HG03175 (cell line): ENCODE data around the gene RAPGEF6.
"Not testable (repeated sequence)": the region's sequence is repeated elsewhere in the genome, so short reads cannot be mapped to it uniquely, and the experiment has no call there.

Experiments
- ATAC-seq: cut with Tn5 transposase; IDR thresholded peaks from one replicate; pipeline ENCODE4 v1.9.1; 2021; ENCODE audit warnings: mild to moderate bottlenecking, moderate library complexity; ENCODE audit not compliant: unreplicated experiment

The RAPGEF6 gene

DNA sequence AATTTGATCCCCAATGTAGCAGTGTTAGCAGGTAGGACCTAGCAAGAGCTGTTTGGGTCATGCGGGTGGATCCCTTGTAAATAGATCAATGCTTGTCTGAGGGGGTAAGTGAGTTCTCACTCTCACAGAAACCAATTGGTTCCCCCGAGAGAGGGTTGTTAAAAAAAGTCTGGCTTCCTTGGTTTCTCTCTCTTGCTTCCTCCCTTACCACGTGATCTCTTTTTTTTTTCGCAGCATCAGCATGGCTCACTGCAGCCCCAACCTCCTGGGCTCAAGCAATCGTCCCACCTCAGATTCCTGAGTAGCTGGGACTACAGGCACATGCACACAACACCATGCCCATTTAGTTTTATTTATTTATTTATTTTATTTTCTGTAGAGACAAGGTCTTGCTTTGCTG lies 26.4 kb downstream of the RAPGEF6 start:
- no peak for ATAC-seq

DNA sequence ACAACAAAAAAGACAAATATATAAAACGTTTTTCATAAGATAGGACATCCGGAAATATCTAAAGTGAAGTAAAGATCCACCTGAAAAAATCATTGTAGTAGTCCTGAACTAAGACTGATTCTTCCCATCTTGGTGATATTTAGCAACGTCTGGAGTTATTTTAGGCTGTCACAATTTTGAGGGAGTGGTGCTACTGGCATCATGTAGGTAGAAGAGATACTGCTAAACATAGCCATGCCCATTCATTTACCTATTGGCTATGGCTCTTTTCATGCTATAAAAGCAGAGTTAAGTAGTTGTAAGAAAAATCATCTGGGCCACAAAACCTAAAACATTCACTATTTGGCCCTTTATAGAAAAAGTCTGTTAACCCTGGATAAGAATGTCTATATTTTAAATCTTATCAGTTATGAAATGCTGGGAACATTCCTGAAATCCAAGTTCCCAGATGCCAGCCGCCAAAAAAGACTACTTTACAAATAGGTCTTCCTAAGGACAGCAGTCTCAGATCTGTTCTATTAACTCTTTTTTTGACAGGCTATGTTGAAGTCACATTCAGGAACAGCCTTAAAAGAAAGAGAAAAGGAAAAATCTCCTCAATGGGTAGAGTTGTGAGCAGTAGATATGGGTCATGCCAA lies 27.0 kb downstream of the RAPGEF6 start:
- ATAC-seq, result no peak

DNA sequence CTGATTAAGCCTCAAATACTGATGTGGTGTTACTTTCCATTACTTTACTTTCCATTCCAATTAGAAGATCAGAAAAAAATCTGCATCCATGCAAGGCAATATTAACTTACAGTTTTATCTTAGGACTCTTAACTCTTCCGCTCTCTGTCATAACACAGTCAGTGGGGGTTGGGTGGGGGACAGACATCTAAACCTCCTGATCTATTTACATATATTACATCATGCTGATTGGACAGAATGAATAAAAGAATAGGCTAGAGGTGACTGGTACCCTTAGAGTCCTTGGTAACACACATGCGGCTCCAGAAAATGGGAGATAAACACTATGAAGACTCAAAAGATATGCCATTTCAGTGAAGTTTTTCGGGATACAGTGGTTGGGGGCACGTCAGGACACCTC lies 27.6 kb downstream of the RAPGEF6 start:
- ATAC-seq, result no peak

DNA sequence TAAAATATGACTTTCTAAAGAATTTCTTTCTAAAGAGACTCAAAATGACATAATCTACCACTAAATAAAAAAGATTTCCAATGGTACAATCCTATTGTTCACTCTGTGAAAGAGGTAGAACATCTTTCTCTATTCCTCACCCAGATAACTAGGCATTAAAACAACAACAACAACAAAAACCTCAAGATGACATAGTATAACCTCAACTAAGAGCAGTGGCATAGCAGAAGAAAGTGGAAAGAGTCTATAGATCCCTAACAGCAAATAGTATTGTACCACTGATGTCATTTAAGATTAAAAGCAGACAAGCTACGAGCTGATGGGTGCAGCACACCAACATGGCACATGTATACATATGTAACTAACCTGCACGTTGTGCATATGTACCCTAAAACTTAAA lies 29.9 kb downstream of the RAPGEF6 start:
- ATAC-seq, result no peak

DNA sequence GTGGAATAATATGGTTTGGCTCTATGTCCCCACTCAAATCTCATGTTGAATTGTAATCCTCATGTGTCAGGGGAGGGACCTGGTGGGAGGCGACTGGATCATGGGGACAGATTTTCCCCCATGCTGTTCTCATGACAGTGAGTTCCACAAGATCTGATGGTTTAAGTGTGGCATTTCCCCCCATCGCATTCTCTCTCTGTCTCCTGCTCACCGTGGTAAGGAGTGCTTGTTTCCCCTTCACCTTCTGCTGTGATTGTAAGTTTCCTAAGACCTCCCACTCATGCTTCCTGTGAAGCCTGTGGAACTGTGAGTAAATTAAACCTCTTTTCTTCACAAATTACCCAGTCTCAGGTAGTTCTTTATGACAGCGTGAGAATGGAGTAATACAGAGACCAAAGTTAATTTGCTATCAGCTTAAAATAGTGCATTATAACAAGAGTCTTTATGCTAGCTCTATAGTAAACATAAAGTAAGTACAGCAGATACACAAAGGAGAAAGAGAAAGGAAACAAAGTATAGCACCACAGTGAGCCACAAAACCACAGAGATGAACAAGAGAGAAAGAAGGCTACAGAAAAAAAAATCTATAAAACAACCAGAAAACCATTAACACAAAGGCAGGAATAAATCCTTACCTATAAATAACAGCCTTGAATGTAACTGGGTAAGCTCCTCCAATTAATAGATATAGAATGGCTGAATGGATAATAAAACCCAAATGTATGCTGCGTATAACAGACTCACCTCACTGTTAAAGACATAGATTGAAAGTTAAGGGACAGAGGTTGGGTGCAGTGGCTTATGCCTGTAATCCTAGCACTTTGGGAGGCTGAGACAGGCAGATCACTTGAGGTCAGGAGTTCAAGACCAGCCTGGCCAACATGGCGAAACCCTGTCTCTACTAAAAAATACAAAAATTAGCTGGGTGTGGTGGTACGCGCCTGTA lies 39.7 kb downstream of the RAPGEF6 start:
- ATAC-seq, result peak; percentile 79

DNA sequence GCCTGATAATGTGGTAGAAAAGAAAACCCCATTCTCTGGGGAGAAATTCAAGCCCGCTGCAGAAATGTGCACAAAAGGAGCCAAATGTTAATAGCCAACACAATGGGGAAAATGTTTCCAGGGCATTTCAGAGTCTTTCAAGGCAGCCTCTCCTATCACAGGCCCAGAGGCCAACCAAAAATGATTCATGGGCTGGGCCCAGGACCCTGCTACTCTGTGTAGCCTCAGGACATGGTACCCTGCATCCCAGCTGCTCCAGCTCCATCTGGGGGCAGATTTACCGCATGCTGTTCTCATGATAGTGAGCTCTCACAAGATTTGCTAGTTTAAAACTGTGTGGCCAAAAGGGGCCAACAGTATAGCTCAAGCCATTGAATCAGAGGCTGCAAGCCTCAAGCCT lies 41.1 kb downstream of the RAPGEF6 start:
- no peak for ATAC-seq

DNA sequence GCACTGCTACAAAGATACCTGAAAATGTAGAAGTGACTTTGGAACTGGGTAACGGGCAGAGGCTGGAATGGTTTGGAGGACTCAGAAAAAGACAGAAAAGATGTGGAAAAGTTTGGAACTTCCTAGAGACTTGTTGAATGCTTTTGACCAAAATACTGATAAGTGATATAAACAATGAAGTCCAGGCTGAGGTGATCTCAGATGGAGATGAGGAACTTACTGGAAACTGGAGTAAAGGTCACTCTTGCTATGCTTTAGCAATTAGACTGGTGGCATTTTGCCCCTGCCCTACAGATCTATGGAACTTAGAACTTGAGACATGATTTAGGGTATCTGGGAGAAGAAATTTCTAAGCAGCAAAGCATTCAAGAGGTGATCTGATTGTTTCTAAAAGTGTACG lies 41.6 kb downstream of the RAPGEF6 start:
- not testable (repeated sequence) for ATAC-seq

DNA sequence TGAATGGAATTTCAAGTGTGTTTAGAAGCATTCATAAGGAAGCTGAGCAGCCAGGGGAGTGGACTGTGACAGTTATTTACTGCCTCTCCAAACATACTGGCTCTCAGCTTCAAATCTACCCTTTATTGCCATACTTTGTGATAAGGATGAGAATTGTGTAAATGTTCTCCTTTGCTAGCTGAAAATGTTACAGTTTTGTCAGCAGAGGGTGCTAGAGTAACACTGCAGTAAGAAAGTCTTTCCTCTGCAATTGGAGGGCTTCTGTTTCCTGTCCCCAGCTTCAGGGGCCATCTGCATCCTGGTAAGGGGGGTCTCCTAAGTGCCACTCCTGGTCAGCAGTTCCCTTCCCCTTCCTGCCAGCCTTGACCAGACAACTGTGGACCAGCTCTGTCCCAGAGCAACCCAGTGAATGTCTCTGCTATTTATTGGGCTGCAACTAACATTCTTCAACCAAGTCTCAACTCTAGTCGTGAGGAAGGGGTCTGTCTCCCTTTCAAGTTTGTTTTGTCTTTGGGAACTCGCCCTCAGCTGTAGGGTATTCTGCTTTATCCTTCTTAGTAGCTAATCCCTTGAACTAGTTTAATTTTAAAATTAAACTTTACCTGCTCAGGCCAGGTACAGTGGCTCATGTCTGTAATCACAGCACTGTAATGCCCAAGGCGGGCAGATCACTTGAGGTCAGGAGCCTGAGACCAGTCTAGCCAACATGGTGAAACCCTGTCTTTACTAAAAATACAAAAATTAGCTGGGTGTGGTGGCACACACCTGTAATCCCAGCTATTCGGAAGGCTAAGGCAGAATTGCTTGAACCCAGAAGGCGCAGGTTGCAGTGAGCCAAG lies 45.3 kb downstream of the RAPGEF6 start:
- ATAC-seq, result peak; percentile 75

DNA sequence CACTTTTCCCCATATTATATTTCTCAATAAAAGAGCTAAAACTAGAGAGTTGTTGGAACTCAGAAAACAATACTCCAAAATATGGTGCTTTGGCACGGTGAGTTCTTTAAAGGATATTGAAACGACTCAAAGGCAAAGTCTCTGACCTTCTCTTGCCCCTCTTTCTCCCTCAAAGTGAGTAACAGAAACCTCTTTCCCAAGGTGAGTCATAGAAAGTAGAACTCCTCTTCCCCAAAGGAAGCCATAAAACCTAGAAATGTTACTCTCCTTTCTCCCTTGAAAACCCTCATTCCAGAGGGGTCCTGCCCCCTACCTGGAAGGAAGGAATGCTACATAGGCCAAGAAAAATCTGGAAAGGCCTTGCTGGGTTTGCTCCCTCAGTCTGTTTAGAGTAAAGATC lies 47.5 kb downstream of the RAPGEF6 start:
- ATAC-seq, result no peak

DNA sequence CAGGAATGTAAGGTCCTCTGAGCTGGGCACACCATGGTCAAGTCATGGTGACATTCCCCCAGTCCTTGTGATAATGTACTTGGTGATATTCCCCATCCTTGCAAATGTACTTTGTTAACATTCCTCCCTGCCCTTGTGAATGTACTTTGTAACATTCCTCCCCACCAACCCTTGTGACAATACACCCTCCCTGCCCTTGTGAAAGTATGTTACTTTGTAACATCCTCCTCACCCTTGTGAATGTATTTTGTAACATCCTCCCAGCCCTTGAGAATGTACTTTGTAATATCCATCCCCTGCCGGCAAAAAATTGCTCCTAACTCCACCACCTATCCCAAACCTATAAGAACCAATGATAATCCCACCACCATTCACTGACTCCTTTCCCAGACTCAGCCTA lies 53.3 kb downstream of the RAPGEF6 start:
- ATAC-seq, result no peak

DNA sequence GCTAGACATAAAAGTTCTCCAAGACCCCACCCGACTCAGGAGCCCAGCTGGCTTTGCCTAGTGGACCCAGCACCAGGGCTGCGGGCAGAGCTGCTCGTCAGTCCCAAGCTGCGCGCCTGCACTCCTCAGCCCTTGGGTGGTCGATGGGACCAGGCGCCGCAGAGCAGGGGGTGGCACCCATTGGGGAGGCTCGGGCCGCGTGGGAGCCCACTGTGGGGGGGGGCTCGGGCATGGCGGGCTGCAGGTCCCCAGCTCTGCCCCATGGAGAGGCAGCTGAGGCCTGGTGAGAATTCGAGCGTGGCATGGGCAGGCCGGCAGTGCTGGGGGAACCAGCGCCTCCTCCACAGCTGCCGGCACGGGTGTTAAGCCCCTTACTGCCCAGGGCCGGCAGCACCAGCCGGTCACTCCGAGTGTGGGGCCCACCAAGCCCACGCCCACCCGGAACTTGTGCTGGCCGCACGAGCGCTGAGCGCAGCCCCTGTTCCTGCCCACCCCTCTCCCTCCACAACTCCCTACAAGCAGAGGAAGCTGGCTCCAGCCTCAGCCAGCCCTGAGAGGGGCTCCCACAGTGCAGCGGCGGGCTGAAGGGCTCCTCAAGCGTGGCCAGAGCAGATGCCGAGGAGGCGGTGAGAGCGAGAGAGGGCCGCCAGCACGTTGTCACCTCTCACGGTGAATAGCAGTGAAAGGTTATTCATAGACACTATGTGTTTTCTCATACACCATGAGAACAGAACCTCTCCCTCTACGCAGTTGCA lies 54.9 kb downstream of the RAPGEF6 start:
- ATAC-seq, result no peak

DNA sequence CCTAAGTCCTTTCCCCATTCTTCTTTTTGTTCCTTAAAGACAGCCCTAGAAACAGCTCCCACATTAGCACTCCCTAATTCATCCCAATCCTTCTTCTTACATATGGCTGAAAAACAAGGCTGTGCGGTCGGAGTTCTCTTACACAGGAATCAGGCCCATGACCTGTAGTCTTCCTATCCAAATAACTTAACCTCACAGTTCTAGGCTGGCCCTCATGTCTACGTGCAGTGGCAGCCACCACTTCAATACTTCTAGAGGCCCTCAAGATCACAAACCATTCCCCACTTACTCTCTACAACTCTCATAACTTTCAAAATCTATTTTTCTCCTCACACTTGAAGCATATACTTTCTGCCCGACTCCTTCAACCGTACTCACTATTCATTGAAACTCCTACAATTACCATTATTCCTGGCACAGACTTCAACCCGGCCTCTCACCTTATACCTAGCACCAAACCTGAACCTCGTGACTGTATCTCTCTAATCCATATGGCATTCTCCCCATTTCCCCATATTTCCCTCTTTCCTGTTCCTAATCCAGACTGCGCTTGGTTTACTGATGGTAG lies 59.3 kb downstream of the RAPGEF6 start:
- no peak for ATAC-seq

DNA sequence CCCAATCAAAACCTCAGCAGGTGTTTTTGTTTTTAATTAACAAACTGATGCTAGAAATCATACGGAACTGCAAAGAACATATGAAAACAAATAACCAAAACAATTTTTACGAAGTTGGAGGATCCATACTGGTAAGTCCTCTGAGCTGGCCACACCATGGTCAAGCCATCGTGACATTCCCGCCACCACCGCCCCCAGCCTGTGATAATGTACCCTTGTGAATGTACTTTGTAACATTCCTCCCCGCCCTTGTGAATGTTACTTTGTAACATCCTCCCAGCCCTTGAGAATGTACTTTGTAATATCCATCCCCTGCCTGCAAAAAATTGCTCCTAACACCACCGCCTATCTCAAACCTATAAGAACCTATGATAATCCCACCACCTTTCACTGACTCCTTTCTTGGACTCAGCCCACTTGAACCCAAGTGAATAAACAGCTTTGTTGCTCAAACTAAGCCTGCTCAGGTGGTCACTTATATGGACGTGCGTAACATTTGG lies 63.3 kb downstream of the RAPGEF6 start:
- no peak for ATAC-seq

DNA sequence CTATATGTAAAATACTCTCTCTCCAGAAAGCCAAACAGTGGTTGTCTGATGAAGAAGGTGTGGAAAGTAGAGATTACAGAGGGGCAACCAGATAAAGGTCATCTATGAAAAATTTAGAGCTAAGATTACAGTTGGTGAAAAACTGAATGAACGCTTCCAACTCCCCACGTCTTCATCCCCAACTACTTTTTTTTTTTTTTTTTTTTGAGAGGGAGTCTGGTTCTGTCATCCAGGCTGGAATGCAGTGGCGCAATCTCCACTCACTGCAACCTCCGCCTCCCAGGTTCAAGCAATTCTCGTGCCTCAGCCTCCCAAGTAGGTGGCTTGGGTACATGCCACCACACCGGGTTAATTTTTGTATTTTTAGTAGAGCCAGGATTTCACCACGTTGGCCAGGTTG lies 64.3 kb downstream of the RAPGEF6 start:
- ATAC-seq, result no peak

DNA sequence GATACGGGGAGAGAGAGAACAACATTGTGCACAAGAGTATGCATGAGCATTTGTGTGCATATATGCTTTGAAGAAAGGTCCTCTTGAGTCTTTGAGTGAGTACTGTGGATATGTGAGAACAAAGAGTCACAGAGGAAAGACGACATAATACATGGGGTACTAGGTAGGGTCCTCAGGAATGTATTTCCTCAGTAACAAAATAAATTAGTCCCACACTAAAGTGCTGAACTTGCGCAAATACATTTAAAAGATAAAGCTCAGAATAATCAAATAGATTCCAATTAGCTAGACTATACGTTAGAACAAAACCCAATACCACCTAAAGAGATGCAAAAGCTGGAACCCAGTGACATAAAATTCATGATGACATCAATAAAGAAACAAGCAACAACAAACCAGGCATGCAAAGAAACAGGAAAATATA lies 70.8 kb downstream of the RAPGEF6 start:
- no peak for ATAC-seq

DNA sequence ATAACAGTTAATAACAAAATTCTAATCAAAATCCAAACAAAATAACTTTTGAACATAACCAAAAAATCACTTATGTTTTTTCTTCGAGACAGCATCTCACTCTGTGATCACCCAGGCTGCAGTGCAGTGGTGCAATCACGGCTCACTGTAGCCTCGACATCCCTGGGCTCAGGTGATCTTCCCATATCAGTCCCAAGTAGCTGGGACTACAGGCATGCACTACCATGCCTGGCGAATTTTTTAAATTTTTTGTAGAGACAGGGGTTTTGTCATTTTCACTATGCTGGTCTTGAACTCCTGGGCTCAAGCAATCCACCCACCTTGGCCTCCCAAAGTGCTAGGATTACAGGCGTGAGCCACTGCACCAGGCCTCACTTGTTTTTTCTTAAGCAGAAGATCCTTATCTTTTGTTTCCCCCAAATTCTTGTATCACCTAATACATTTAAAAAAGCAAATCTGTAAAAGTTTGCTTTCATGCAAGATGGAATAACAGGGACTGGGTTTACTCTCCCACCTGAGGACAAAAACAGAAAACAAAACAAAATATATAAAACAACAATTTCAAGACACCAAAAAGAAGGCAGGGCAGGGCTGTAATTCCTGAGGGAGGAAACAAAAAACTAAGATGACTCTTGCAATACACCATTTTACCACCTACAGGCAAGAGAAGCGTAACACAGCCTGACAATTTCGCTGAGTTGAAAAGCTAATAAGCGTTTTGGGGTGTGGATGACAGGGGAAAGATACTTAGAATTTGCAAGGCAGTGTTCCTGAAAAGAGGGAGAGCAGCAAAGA lies 71.4 kb downstream of the RAPGEF6 start:
- no peak for ATAC-seq

DNA sequence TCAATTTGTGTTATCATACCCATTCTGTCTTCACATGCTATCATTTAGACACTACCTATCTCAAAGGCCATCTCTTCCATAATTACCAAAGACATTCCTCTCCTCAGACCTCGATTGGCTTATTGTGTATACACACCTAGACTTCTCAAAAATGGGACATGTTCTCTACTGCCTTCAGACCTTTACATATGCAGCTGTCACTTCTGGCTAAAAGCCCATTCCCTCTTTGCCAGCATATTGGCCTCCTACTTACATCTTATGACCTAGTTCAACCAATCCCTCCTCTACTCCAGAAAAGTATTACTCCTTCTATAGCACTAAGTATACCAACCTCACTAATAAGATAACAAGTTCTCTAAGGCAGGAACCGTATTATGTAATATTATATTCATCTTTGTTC lies 84.4 kb downstream of the RAPGEF6 start:
- ATAC-seq, result no peak

DNA sequence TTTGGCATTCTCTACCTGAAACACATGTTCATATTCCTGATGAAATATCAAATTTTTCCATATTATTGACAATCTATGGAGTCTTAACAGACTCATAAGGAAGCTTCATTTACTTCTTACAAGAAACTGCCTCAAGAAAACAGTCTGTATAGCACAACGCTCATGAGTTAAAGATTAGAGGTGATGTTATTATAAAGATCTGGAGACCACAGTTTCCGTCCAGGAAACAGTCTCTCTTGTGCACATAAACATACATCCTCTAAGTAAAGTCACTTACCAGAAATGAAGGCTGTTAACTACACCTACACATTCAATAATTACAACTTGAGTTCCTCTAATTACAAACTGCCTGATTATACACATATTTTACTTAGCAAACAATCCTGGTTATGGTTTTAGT lies 86.9 kb downstream of the RAPGEF6 start:
- no peak for ATAC-seq

DNA sequence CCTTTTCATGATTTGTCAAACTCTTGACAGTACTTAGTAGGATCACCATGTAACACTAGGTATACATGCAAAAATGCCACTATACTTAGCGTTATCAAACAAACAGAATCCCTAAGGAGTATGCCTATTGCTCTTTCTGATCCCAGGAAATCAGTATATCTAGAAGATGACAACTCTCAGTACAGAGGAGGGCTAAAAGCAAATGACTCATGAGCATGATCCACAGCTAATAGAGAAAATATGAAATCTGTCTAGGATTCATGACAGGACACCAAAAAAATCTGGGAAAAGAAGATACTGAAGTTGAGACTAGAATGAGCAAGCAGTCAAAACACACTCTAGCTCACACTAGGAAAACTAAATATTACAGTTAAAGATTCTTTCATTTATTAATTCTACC lies 89.2 kb downstream of the RAPGEF6 start:
- ATAC-seq, result no peak
